ENCODE data around the gene MKX. TPM values are rescaled to one million over a fixed set of nuclear protein-coding genes. Genes with fewer than 3 reads are reported as not detected.

The MKX gene
- polyA plus RNA-seq, 3 donors from 2014 or later, result not detected

DNA sequence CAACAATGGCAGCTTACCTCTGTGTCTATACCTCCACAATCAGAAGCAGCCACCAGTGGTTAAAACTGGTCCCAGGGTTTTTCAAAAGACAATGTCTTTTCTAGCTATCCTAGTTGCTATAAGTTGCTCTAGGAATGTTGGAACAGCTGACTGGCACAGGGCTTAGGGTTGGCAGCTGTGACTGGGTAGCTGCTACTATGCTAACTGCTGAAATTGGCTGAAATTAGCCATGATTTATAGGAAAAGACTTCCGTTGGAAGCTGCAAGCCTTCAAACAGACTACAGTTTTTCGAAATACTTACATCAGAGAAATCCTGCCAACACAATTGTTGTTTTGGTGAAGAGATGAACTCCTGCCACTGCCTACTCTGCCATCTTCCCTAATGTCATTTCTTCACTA lies 102.3 kb downstream of the MKX start:
- peaks cover 3 to 20% (median 4%) of the 10 kb centered on the region in 3 donors for H3K27me3 Mint-ChIP-seq (ENCODE audit: low read depth in 3 of 3)
- DNase-seq, result no peak
- no peak overlapping the region for H3K4me3 Mint-ChIP-seq
- no peaks in the 10 kb centered on the region for H3K4me1 Mint-ChIP-seq
- H3K9me3 Mint-ChIP-seq, result peaks cover 0 to 17% (median 10%) of the 10 kb centered on the region in 6 donors
- H3K27ac Mint-ChIP-seq, result no peak overlapping the region
- peaks cover 0 to 5% (median 0%) of the 10 kb centered on the region in 3 donors for H3K36me3 Mint-ChIP-seq

DNA sequence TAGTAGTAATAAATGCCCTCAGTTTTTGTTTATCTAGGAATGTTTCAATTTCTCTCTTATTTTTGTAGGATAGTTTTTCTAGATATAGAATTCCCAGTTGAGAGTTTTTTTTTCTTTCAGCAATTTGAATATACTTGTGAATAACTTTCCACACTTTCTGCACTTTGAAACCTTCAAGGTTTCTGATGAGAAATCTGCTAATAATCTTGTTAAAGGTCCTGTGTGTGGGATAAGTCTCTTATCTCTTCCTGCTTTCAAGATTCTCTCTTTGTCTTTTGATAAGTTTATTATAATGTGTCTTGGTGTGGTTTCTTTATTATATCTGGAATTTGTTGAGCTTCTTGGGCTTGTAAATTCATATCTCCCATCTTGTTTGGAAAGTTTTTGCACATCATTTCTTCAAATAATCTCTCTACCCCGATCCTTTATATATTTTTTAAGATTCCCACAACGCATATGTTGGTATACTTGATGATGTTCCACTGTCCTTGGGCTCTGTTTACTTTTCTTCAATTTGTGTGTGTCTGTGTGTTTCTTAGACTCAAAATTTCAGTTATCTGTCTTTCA lies 103.5 kb downstream of the MKX start:
- Mint-ChIP-seq H3K4me1 (no peaks in the 10 kb centered on the region), H3K27ac (no peak overlapping the region), H3K27me3 (ENCODE audit: low read depth in 3 of 3) (peaks cover 2 to 21% (median 3%) of the 10 kb centered on the region in 3 donors), H3K36me3 (peaks cover 0 to 5% (median 0%) of the 10 kb centered on the region in 3 donors), H3K4me3 (no peak overlapping the region), H3K9me3 (peaks cover 0 to 17% (median 10%) of the 10 kb centered on the region in 6 donors)
- DNase-seq, result no peak

DNA sequence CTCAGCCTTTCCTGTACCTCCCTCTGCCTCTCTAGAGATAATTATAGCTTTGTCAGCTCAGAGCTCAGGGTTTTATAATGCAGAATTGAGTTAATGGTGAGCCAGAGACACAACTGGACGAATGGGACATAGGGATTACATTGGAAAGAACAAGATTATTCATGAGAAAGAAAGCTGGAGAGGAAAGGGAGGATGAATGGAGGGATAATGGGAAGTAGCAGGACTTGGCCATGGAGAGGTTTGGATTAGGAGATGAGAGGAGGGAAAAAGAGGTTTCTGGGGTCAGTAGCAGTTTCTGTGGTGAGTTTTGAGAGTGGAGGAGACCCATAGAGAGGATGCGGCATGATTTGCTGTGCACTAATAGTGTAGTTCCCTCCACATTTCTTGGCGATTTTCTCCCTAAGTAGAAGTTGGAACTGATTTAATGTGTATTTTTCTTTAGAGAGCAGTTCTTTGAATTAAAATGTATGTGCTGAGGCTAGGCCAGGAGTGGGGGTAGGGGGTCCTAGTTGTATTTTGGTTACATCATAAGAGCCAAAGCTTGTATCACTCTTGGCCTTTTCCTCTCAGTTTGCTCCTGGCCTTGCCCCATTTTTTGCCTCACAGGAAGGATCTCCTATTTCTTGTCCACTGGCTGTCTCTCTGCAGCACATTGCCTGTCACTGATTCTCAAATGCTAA lies 107.4 kb downstream of the MKX start:
- DNase-seq, result no peak
- H3K9me3 Mint-ChIP-seq, result peaks cover 0 to 17% (median 10%) of the 10 kb centered on the region in 6 donors
- peaks cover 0 to 14% (median 3%) of the 10 kb centered on the region in 3 donors for H3K27me3 Mint-ChIP-seq (ENCODE audit: low read depth in 3 of 3)
- H3K4me1 Mint-ChIP-seq, result no peaks in the 10 kb centered on the region
- H3K36me3 Mint-ChIP-seq, result peaks cover 0 to 5% (median 0%) of the 10 kb centered on the region in 3 donors
- H3K4me3 Mint-ChIP-seq, result no peak overlapping the region
- H3K27ac Mint-ChIP-seq, result no peak overlapping the region

DNA sequence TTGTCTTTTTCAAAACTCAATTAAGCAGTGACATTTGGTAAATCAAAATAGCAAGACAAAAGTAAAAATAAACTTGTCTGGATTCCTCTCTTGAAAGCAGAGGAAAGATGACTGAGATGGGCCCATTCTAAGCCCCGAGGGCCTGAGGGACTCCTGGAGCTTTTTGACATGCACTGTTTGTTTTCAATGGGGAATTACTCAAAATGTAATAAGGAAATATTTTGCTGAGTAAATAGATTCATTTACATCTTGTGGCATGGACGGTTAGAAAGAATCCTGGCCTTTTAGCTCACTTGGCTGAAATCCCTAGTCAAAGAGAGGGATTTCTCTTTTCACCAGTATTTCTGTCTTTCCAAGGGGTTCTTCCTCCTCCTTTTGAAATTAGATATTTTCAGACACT lies 108.0 kb downstream of the MKX start:
- Mint-ChIP-seq H3K27ac (no peak overlapping the region), H3K9me3 (peaks cover 0 to 16% (median 10%) of the 10 kb centered on the region in 6 donors), H3K36me3 (peaks cover 0 to 5% (median 0%) of the 10 kb centered on the region in 3 donors), H3K27me3 (ENCODE audit: low read depth in 3 of 3) (peaks cover 0 to 9% (median under 1%) of the 10 kb centered on the region in 3 donors), H3K4me3 (no peak overlapping the region), H3K4me1 (no peaks in the 10 kb centered on the region)
- no peak for DNase-seq

DNA sequence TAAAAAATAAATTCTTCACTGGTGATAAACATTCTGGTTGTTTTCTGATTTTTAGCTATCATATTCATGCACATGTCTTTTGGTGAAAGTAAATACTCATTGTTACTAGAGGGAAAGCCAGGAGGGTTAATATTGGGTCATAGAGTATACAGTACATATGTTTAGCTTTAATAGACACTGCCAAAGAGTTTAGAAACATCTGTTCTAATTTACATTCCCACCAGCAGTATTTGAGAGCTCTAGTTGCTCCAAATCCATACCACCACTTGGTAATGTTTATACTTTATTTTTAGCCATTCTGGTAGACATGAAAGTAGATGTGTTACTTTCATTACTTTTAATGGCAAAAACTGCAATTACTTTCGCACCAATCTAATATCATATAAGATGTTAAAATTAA lies 108.8 kb downstream of the MKX start:
- no peak overlapping the region for H3K27ac Mint-ChIP-seq
- H3K27me3 Mint-ChIP-seq (ENCODE audit: low read depth in 3 of 3), result peaks cover 0 to 6% (median 1%) of the 10 kb centered on the region in 3 donors
- H3K4me1 Mint-ChIP-seq, result no peaks in the 10 kb centered on the region
- H3K9me3 Mint-ChIP-seq, result peaks cover 0 to 8% (median 3%) of the 10 kb centered on the region in 6 donors
- DNase-seq, result no peak
- no peaks in the 10 kb centered on the region for H3K36me3 Mint-ChIP-seq
- no peak overlapping the region for H3K4me3 Mint-ChIP-seq

DNA sequence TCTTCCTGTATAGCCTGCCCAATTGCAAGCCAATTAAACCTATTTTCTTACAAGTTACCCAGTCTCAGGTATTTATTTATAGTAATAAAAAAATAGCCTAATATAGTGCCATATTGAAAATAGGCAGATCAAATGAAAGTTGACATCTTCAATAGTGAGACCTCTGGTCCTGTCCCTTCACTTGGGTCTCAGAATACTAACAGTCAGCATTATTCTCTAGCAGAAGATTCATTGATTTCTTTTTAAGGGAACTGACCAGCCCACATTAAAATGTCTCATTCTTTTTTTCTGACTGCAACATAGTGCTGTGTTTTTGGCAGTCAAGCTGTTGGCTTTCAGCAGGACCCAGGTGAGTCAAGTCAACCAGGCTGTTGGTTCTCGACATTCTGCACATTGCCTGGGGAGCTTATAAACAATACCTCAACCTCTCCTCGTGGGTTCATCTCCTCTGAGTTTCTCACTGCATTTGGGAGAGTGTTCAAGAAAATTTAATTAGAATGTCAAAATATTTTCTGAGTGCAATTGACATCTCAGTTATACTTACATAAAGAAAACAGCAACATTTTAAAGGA lies 109.8 kb downstream of the MKX start:
- Mint-ChIP-seq H3K27ac (no peak overlapping the region), H3K27me3 (ENCODE audit: low read depth in 3 of 3) (peaks cover 0 to 6% (median 1%) of the 10 kb centered on the region in 3 donors), H3K4me3 (no peak overlapping the region), H3K4me1 (no peaks in the 10 kb centered on the region), H3K36me3 (no peaks in the 10 kb centered on the region), H3K9me3 (no peaks in the 10 kb centered on the region)
- no peak for DNase-seq

DNA sequence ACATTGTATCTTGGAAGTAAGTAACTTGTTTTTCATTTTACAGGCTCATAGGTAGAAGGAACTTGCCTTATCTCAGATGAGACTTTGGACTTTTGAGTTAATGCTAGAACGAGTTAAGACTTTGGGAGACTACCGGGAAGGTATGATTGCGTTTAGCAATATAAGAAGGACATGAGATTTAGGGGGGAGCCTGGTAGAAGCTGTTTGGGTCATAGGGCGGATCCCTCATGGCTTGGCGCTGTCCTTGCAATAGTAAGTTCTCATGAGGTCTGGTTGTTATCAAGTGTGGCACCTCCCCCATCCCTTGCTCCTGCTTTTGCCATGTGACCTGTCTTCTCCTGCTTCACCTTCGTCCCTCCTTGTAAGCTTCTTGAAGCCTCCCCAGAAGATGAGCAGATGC lies 110.3 kb downstream of the MKX start:
- Mint-ChIP-seq H3K27me3 (ENCODE audit: low read depth in 3 of 3) (peaks cover 0 to 6% (median 1%) of the 10 kb centered on the region in 3 donors), H3K4me1 (no peaks in the 10 kb centered on the region), H3K27ac (no peak overlapping the region), H3K9me3 (no peaks in the 10 kb centered on the region), H3K4me3 (no peak overlapping the region), H3K36me3 (no peaks in the 10 kb centered on the region)
- DNase-seq, result no peak

DNA sequence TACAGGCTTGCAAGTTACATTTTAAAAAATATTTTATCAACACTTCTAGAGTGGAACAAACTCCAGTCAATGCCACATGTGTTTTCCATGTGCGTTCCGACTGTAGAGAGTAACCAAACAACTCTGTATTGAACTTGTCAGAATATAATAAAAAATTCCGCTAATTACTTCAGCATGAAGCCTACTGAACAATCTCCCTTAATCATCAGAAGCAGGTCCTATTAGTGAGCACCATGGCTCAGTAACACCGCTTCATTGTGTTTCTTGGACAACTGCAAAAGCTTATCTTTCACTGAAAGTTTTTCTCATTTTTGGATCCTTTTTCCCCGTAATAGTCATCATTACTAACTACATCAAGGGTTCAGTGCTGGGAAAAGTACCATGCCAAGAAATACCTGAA lies 117.0 kb downstream of the MKX start:
- H3K9me3 Mint-ChIP-seq, result peaks cover 0 to 1% (median 0%) of the 10 kb centered on the region in 6 donors
- H3K4me1 Mint-ChIP-seq, result no peaks in the 10 kb centered on the region
- H3K4me3 Mint-ChIP-seq, result no peak overlapping the region
- H3K36me3 Mint-ChIP-seq, result no peaks in the 10 kb centered on the region
- H3K27ac Mint-ChIP-seq, result no peak overlapping the region
- H3K27me3 Mint-ChIP-seq (ENCODE audit: low read depth in 3 of 3), result peaks cover 3 to 7% (median 7%) of the 10 kb centered on the region in 3 donors
- no peak for DNase-seq

DNA sequence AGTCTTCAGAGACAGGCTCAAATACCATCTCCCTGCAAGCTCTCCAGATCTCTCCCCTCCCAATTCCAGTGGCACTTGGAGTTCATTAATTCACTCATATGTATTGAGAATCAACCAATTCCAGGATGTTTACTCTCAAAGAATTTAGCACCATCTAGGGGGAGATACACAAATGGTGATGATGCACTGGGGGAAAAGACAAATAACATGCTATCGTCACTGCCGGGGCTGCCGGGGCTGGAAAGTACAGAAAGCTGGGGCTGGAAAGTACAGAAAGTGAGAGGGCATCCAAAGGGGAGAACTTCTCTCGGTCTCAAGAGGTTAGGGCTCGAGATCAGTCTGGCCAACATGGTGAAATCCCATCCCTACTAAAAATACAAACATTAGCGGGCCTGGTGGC lies 118.7 kb downstream of the MKX start:
- peaks cover 0 to 3% (median 0%) of the 10 kb centered on the region in 3 donors for H3K36me3 Mint-ChIP-seq
- H3K4me1 Mint-ChIP-seq, result no peaks in the 10 kb centered on the region
- DNase-seq, result no peak
- H3K27ac Mint-ChIP-seq, result no peak overlapping the region
- H3K4me3 Mint-ChIP-seq, result no peak overlapping the region
- H3K27me3 Mint-ChIP-seq (ENCODE audit: low read depth in 3 of 3), result peaks cover 3 to 9% (median 6%) of the 10 kb centered on the region in 3 donors
- H3K9me3 Mint-ChIP-seq, result peaks cover 0 to 1% (median 0%) of the 10 kb centered on the region in 6 donors

DNA sequence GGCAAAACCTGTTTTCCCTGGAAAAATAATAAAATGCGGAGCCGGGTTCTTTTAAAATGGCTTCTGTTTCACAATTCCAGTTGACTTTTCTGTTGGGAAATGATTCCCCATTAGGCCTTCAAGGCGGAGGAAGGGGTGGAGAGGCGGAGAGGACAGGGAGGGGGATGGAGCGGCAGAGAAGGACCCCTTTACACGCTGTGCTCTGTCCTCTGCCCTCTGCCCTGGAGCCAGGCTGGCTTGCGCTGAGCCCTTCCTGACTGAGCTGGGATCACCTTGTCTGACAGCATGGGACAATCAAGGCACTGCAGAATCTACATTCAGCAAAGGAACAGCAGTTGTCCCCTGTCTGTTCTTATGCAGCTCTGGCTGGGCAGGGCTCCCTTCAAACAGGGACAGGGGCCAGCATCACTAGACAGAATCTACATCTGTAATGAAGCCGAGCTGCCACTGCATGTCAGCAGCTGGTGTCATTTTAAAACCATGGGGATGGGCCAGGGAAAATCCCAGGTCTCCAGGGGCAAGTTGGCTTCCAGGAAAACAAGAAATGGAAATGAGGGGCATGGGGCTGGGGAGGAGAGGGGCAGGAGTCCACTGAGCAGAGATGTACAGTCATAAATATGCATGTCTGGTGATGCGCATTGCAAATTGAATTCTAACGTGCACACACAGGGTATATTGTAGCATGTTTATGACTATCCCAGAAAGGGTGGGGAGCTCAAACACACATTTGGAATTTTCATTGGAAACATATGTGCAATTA lies 120.0 kb downstream of the MKX start:
- H3K27me3 Mint-ChIP-seq (ENCODE audit: low read depth in 3 of 3), result peaks cover 3 to 9% (median 6%) of the 10 kb centered on the region in 3 donors
- H3K27ac Mint-ChIP-seq, result no peak overlapping the region
- H3K4me1 Mint-ChIP-seq, result no peaks in the 10 kb centered on the region
- peaks cover 0 to 3% (median 0%) of the 10 kb centered on the region in 3 donors for H3K36me3 Mint-ChIP-seq
- H3K4me3 Mint-ChIP-seq, result no peak overlapping the region
- no peak for DNase-seq
- peaks cover 0 to 1% (median 0%) of the 10 kb centered on the region in 6 donors for H3K9me3 Mint-ChIP-seq

DNA sequence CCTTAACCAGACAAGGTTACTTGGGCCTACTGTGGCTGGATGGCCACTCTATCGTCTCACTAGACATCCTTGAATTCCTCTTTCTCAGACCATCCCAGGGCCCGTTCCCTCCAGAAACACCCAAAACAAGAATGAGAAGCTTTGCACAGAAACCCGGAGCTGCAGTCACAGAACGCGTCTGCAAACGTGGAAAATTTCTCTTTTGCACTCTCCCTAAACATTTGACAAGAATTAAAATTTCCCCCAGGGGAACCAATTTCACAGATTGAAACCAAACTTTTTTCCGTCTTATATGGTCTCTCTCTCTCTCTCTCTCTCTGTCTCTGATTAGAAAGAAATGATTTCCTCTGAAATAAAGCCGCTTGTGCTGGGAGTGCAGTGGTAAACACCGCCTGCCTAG lies 120.7 kb downstream of the MKX start:
- DNase-seq, result no peak
- H3K4me1 Mint-ChIP-seq, result no peaks in the 10 kb centered on the region
- H3K36me3 Mint-ChIP-seq, result peaks cover 0 to 3% (median 0%) of the 10 kb centered on the region in 3 donors
- no peak overlapping the region for H3K27ac Mint-ChIP-seq
- no peak overlapping the region for H3K4me3 Mint-ChIP-seq
- no peaks in the 10 kb centered on the region for H3K9me3 Mint-ChIP-seq
- H3K27me3 Mint-ChIP-seq (ENCODE audit: low read depth in 3 of 3), result peaks cover 3 to 9% (median 6%) of the 10 kb centered on the region in 3 donors

Measured in immature natural killer cell (primary cell).